Hematopoietic multipotent progenitor cell treated with erythropoietin and hydrocortisone succinate and interleukin-3 and kit ligand, for 6 days (in vitro differentiated cells): Measurements from ENCODE around the gene ANKRD50.

ENCODE experiments used
- DNase-seq: peaks from one replicate; pipeline ENCODE4 v3.0.0-alpha.2; 2015

Gene ANKRD50

GRCh38 chr4:124633285-124633941 is 79.1 kb downstream of the ANKRD50 start:
- DNase-seq = no peak

GRCh38 chr4:124632439-124632838 is 80.1 kb downstream of the ANKRD50 start:
- no peak for DNase-seq

- DNase-seq = peak; percentile 74
These were observed 80.8 kb downstream of the ANKRD50 start for GRCh38 chr4:124631760-124632159.

- DNase-seq = no peak
These were observed 82.9 kb downstream of the ANKRD50 start for GRCh38 chr4:124629681-124630080.
